GM18909 (cell line): ENCODE measurements around the gene ANKZF1.
"Not testable (repeated sequence)": the region's sequence is repeated elsewhere in the genome, so short reads cannot be mapped to it uniquely, and the experiment has no call there.

Experiments used
- ATAC-seq: cut with Tn5 transposase; IDR thresholded peaks from one replicate; pipeline ENCODE4 v1.9.1; 2021; ENCODE audit warnings: mild to moderate bottlenecking; ENCODE audit not compliant: unreplicated experiment, poor library complexity

ANKZF1 gene, protein sequence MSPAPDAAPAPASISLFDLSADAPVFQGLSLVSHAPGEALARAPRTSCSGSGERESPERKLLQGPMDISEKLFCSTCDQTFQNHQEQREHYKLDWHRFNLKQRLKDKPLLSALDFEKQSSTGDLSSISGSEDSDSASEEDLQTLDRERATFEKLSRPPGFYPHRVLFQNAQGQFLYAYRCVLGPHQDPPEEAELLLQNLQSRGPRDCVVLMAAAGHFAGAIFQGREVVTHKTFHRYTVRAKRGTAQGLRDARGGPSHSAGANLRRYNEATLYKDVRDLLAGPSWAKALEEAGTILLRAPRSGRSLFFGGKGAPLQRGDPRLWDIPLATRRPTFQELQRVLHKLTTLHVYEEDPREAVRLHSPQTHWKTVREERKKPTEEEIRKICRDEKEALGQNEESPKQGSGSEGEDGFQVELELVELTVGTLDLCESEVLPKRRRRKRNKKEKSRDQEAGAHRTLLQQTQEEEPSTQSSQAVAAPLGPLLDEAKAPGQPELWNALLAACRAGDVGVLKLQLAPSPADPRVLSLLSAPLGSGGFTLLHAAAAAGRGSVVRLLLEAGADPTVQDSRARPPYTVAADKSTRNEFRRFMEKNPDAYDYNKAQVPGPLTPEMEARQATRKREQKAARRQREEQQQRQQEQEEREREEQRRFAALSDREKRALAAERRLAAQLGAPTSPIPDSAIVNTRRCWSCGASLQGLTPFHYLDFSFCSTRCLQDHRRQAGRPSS

DNA sequence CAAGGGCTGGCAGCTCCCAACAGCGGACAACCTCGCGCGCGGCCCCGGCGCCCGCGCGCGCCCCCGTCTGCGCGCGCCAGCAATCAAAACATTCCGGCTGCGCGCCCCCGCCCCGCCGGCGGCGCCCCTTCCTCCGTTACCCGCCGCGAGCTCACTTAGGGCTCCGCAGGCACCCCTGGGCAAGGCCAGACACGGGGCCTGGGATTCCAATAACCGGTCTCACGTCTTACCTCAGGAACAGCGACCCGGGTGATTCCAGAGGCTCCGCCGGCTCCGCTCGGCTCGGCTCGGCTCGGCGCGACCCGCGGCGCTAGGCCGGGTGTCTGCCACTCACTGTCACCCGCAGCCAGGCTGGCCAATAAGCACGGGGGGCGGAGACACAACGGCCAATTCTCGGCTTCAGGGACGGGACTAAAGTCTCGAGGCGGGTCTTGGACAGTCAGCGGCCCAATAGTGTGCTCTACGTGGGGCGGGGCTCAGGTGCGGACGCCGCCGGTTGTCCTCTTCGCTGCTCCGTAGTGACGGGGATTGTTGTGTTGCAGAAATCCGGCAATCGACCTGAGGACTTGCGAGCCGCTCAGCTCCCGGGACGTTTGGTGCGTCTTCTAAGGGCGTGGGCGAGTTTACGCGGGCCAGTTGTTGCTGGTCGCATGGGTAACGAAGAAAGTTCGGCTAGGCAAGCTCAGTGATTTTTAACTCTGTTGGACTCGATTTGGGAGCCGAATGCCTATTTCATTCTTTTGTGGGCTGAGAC lies at the start of gene ANKZF1, which contains the start of gene ATG9A:
TSS of gene ANKZF1 (plus strand) at position 502 of the 754 bp plus-strand sequence. CDS start 452 bp downstream, outside the sequence.
TSS of gene ATG9A (minus strand) at position 332 of the 754 bp plus-strand sequence. CDS start 1,612 bp downstream, outside the sequence.
- ATAC-seq, result peak; percentile 97

DNA sequence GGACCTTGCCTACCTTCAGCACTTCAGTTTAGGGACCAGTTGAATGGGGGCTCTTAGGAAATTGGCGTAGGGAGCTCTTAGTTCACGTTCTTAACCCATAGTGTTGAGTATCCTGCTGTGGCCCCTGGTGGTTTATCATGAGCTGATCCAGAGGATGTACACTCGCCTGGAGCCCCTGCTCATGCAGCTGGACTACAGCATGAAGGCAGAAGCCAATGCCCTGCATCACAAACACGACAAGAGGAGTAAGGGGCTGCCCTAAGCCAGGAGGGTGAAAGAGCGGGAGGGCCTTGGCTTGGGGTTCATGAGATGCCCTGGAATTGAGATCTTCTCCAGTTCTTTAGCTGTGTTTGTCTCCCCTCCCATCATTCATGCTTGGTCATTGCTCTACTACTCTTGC lies 48.6 kb upstream of the ANKZF1 start:
- ATAC-seq, result no peak

DNA sequence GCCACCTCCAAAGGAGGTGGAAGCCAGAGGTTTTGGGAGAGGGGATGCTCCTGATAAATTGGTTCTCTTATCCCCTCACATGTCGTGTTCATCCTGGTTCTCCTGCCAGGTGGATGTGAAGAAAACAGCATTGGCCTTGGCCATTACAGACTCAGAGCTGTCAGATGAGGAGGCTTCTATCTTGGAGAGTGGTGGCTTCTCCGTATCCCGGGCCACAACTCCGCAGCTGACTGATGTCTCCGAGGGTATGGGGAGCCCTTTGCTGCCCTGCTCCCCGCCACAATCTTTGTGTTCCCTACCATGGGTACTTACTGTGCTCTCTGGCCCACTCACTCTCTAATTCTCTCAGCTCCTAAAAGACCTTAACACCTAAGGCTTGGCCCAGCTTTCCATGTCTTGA lies 48.1 kb upstream of the ANKZF1 start:
- ATAC-seq, result no peak

DNA sequence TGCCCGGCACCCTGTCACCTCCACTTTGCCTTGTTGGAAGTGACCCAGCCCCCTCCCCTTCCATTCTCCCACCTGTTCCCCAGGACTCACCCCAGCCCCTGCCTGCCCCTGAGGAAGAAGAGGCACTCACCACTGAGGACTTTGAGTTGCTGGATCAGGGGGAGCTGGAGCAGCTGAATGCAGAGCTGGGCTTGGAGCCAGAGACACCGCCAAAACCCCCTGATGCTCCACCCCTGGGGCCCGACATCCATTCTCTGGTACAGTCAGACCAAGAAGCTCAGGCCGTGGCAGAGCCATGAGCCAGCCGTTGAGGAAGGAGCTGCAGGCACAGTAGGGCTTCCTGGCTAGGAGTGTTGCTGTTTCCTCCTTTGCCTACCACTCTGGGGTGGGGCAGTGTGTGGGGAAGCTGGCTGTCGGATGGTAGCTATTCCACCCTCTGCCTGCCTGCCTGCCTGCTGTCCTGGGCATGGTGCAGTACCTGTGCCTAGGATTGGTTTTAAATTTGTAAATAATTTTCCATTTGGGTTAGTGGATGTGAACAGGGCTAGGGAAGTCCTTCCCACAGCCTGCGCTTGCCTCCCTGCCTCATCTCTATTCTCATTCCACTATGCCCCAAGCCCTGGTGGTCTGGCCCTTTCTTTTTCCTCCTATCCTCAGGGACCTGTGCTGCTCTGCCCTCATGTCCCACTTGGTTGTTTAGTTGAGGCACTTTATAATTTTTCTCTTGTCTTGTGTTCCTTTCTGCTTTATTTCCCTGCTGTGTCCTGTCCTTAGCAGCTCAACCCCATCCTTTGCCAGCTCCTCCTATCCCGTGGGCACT lies 47.1 kb upstream of the ANKZF1 start:
- no peak for ATAC-seq

DNA sequence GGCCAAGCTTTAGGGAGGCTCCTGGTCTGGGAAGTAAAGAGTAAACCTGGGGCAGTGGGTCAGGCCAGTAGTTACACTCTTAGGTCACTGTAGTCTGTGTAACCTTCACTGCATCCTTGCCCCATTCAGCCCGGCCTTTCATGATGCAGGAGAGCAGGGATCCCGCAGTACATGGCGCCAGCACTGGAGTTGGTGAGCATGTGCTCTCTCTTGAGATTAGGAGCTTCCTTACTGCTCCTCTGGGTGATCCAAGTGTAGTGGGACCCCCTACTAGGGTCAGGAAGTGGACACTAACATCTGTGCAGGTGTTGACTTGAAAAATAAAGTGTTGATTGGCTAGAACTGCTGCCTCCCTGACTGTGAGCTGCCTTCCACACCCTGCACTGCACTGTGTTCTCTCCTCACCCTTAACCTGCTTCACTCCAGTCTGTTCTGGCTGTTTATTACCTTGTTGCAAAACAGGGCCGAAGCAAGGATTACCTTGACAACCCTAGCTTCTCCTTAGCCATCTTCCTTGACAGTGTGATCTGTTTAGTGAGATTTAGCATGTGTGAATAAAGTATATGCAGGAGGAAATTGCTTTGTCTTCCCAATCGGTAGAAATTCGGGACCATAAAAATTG lies 46.3 kb upstream of the ANKZF1 start:
- ATAC-seq, result no peak

DNA sequence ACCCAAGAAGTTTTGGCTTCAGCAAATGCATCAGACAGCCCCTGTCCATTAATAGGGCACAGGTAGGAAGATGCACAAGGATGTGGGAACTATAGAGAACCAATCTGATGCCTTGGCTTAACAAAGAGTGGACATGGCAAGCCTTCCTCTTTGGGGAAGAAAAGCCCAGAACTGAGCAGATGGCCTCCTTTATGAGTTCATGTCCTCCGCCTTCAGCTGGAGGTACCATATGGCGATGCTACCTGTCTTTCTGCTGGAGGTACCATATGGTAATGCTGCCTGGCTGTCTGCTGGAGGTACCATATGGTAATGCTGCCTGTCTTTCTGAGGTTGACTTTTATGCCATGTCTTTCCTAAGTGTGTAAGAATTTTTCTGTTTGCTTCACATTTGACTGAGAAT lies 45.5 kb upstream of the ANKZF1 start:
- no peak for ATAC-seq

DNA sequence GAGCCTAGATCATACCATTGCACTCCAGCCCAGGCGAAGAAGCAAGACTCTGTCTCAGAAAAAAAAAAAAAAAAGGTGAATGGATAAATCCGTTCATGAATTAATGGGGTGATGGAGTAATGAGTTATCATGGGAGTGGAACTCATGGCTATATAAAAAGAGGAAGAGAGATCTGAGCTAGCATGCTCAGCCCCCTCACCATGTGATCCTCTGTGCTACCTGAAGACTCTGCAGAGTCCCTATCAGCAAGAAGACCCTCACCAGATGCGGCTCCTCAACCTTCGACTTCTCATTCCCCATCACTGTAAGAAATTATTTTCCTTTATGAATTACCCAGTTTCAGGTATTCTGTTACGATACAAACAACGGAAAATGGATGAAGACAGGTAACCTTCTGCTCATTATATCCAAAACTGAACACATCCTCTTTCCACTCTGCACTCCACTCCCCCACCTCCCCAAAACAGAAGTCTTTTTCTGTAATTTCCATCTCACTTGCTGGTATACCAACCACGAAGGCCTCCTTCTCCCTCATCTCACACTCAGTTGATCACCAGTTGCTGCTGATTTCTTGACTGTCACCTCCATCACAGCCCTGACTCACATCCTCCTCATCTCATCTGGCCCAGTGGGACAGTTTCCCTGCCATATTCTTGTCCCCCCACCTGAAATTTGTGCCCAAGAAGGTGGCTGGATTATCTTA lies 42.7 kb upstream of the ANKZF1 start:
- ATAC-seq, result no peak

DNA sequence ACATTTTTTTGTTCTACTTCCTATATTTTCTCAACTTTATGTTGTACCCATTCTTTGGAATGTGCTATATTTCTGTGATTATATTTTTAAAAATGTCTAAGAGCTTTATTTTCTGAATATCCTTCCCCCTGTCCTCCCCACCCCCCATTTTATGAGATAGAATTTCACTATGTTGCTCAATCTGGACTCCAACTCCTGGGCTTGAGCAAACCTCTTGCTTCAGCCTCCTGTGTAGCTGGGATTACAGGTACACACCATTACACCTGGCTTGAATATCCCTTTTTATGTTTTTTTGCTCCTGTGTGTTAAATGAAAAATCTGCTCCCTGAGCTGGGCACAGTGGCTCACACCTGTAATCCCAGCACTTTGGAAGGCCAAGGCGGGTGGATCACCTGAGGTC lies 32.2 kb upstream of the ANKZF1 start:
- ATAC-seq, result no peak

DNA sequence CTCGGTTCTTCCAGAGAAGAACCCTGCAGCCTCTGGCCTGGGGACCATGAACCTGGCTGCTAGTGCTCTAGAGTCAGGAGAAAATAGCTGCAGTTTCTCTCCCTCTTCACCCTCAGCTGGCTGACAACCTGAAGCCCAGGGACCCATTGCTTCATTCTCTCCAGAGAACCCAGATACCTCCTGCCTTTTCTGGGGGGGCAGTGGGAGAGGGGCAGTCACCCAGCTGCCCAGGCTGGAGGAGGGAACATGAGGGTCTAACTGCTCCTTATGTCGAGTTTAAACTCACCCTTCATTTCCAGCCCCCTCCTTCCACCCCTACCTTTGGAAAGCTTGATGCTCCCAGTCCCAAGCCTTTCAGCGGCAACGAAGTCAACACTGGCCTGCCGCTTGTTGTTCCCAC lies 30.6 kb upstream of the ANKZF1 start:
- ATAC-seq, result no peak

DNA sequence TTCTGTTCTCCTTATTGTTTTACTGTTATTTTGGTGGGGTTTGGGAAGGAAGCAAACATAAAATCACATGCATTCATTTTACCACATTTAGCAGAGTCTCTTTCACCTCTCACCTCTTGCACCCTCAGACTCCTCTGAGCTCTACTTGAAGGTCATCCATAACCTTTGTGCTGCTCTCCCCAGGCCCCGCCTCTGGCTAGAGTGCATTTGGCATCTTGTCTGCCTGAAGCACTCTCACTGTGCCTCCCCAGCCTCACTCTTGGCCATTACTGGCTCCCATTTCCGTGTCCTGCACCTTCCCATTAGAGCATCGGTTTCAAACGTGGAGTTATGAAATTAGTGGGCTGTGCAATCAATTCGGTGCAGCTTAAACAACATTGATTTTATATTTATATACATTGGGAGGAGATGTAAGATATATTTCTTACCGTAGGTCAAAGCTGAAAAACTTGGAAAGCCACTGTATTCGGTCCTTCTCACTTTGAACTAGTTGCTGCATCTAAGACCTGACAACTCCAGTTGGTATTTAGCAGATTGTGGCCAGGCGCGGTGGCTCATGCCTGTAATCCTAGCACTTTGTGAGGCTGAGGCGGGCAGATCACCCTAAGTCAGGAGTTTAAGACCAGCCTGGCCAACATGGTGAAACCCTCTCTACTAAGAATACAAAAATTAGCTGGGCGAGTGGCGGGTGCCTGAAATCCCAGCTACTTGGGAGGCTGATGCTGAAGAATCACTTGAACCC lies 30.0 kb upstream of the ANKZF1 start:
- ATAC-seq, result no peak

DNA sequence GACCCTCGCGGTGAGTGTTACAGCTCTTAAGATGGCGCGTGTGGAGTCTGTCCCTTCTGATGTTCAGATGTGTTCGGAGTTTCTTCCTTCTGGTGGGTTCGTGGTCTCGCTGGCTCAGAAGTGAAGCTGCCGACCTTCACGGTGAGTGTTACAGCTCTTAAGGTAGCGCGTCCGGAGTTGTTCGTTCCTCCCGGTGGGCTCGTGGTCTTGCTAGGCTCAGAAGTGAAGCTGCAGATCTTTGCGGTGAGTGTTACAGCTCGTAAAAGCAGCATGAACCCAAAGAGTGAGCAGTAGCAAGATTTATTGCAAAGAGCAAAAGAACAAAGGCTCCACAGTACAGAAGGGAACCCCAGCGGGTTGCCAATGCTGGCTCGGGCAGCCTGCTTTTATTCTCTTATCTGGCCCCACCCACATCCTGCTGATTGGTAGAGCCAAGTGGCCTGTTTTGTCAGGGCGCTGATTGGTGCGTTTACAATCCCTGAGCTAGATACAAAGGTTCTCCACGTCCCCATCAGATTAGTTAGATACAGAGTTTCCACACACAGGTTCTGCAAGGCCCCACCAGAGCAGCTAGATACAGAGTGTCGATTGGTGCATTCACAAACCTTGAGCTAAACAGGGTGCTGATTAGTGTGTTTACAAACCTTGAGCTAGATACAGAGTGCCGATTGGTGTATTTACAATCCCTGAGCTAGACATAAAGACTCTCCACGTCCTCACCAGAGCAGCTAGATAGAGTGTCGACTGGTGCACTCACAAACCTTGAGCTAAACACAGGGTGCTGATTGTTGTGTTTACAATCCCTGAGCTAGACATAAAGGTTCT lies 28.9 kb upstream of the ANKZF1 start:
- not testable (repeated sequence) for ATAC-seq

DNA sequence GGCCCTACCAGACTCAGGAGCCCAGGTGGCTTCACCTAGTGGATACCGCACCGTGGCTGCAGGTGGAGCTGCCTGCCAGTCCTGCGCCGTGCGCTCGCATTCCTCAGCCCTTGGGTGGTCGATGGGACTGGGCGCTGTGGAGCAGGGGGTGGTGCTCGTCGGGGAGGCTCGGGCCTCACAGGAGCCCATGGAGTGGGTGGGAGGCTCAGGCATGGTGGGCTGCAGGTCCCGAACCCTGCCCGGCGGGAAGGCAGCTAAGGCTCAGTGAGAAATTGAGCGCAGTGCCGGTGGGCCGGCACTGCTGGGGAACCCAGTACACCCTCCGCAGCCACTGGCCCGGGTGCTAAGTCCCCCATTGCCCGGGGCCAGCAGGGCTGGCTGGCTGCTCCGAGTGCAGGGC lies 28.3 kb upstream of the ANKZF1 start:
- not testable (repeated sequence) for ATAC-seq

DNA sequence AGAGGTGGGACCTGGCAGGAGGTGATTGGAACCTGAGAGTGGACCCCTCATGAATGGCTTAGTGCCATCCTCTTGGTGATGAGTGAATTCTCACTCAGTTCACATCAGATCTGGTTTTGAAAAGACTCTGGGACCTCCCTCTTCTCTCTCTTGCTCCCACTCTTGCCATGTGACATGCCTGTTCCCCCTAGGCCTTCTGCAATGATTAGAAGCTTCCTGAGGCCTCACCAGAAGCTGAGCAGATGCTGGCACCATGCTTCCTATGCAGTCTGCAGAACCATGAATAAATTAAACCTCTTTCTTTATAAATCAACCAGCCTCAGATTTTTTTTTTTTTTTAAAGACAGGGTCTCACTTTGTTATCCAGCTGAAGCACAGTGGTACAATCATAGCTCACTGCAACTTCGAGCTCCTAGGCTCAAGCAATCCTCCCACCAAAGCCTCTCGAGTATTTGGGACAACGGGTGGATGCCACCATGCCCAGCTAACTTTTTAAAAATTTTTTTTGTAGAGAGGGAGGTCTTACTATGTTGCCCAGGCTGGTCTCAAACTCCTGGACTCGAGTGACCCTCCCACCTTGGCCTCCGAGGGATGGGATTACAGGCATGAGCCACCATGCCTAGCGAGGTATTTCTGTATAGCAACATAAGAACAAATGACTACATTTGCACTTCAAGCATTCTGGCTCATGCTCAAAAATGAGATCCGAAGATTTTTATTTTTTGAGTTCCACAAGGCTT lies 25.0 kb upstream of the ANKZF1 start:
- ATAC-seq, result no peak

DNA sequence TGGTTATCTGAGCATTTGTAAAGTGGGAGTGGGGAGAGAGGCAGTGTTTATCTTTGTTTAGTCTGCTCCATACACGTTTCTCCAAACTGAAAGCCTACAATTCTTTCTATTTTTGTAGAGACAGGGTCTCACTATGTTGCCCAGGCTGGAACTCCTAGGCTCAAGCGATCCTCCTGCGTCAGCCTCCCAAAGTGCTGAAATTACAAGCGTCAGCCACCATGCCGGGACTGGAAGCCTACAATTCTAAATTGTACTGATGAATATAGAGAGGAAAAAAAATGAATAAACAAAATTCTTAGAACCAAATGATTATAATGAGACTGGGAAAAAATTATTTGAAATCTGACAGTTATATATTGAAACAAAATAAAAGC lies 24.5 kb upstream of the ANKZF1 start:
- no peak for ATAC-seq

DNA sequence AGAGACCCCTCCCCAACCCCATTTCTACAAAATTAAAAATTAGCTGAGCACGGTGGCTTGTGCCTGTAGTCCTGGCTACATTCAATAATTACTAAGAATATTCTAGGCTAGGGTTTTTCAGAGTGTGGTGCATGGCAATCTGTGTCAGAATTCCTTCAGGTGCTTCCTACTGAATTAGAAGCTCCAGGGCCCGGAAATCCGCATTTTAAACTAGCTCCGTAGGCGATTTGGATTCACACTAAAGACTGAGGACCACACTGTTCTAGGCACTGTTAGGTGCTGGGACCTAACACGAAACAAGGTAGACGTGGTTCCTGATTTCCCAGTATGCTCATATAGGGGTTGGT lies 23.7 kb upstream of the ANKZF1 start:
- no peak for ATAC-seq

DNA sequence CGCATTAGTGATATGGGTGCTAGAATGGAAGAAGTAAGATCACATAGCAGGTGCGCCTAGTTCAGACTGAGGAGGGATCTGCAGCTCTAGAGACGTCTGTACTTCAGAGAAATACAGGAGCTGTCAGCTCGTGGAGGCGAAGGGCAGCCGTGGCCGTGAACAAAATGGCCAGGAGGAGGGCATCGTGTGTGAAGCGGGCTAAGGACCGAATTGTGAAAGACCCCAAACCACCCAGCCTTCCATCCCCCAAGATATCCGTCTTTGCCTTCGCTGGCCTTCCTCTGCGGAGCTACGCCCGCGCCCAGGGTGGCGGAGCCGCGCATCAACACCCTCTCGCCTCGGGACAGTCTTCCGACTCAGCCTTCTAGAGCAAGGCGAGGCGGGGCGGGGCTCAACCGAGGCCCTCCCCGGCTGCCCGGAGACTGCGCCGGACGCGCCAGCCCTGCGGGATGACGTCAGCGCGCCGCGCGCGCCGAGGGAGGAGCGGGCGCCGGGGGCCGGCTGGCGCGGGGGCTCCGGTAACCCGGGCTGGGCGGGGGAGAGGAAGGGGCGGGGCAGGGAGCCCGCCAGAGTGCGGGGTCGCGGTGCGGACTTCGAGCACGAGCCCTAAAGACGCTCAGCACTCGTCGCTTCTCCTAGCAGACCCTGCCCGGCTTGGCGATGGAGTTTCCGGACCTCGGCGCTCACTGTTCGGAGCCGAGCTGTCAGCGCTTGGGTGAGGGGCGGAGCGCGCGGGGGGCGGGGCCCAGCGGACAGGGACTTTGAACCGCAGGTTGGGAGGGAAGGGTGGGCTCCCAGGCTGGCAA lies 23.1 kb upstream of the ANKZF1 start, which contains the start of gene ZFAND2B:
TSS of gene ZFAND2B (plus strand) at position 455 of the 806 bp plus-strand sequence. CDS start at position 661, 206 bp downstream.
- peak; percentile 97 for ATAC-seq
